Measurements from ENCODE around the gene GAB1. TPM values are rescaled to one million over a fixed set of nuclear protein-coding genes. Genes with fewer than 3 reads are reported as not detected.

Gene GAB1
- total RNA-seq, 1 experiment from 2014 or later, result 5.9 TPM

- Mint-ChIP-seq H3K9me3 (ENCODE audit: unreplicated experiment) (no peaks in the 10 kb centered on the region), H3K27me3 (ENCODE audit: insufficient read depth, unreplicated experiment) (no peaks in the 10 kb centered on the region), H3K4me3 (ENCODE audit: unreplicated experiment) (no peak overlapping the region), H3K27ac (ENCODE audit: low read depth, unreplicated experiment) (no peak overlapping the region), H3K36me3 (ENCODE audit: insufficient read depth, unreplicated experiment) (no peaks in the 10 kb centered on the region), H3K4me1 (ENCODE audit: insufficient read depth, unreplicated experiment) (peaks cover 18% of the 10 kb centered on the region)
- peak; percentile 23 for DNase-seq (ENCODE audit: unreplicated experiment)
- no peak for TF ChIP-seq CTCF (IDR thresholded peaks at IDR 0.05; ENCODE audit: unreplicated experiment)
- CTCF ChIA-PET, result interaction anchor here (0.6 to 3.2 kb wide), 4 partner anchors 9 to 26 kb away, joined by 3 to 21 read pairs (median 6); no protein-coding TSS in a partner anchor
- intact Hi-C loops (cut with micrococcal nuclease), result no loop called here
- no TSS peak for BruUV-seq (replicated peaks)
- POLR2A ChIA-PET, result interaction anchor here (0.6 to 3.6 kb wide), 5 partner anchors 8 to 130 kb away, joined by 4 to 16 read pairs (median 4); partner anchors contain the start of gene GAB1
Observed at GRCh38 chr4:143384381-143384994, 47.8 kb downstream of the GAB1 start.

- no peak for TF ChIP-seq CTCF (IDR thresholded peaks at IDR 0.05; ENCODE audit: unreplicated experiment)
- H3K27ac Mint-ChIP-seq (ENCODE audit: low read depth, unreplicated experiment), result no peak overlapping the region
- ChIA-PET POLR2A (no interaction called here), CTCF (interaction anchor here (0.7 to 3.2 kb wide), 2 partner anchors 11 to 1732 kb away, joined by 3 to 21 read pairs; no protein-coding TSS in a partner anchor)
- no TSS peak for BruUV-seq (replicated peaks)
- DNase-seq (ENCODE audit: unreplicated experiment), result no peak
- peaks cover 30% of the 10 kb centered on the region for H3K4me1 Mint-ChIP-seq (ENCODE audit: insufficient read depth, unreplicated experiment)
- H3K27me3 Mint-ChIP-seq (ENCODE audit: insufficient read depth, unreplicated experiment), result no peaks in the 10 kb centered on the region
- intact Hi-C loops (cut with micrococcal nuclease), result no loop called here
- H3K9me3 Mint-ChIP-seq (ENCODE audit: unreplicated experiment), result no peaks in the 10 kb centered on the region
- H3K36me3 Mint-ChIP-seq (ENCODE audit: insufficient read depth, unreplicated experiment), result no peaks in the 10 kb centered on the region
- H3K4me3 Mint-ChIP-seq (ENCODE audit: unreplicated experiment), result no peak overlapping the region
Observed at GRCh38 chr4:143386812-143387211, 50.1 kb downstream of the GAB1 start.

GRCh38 chr4:143389579-143390195 lies 53.0 kb downstream of the GAB1 start:
- peak; percentile 60 for DNase-seq (ENCODE audit: unreplicated experiment)
- intact Hi-C loops (cut with micrococcal nuclease), result no loop called here
- Mint-ChIP-seq H3K36me3 (ENCODE audit: insufficient read depth, unreplicated experiment) (peaks cover 4% of the 10 kb centered on the region), H3K9me3 (ENCODE audit: unreplicated experiment) (no peaks in the 10 kb centered on the region), H3K27ac (ENCODE audit: low read depth, unreplicated experiment) (peak overlapping the region; percentile 69), H3K4me1 (ENCODE audit: insufficient read depth, unreplicated experiment) (peaks cover 25% of the 10 kb centered on the region), H3K4me3 (ENCODE audit: unreplicated experiment) (peak overlapping the region; percentile 5), H3K27me3 (ENCODE audit: insufficient read depth, unreplicated experiment) (no peaks in the 10 kb centered on the region)
- ChIA-PET POLR2A (interaction anchor here (0.9 to 2.2 kb wide), 10 partner anchors 10 to 179 kb away, joined by 3 to 14 read pairs (median 4); partner anchors contain the start of genes GAB1 and SMARCA5), CTCF (interaction anchor here (0.6 to 2.6 kb wide), 10 partner anchors 9 to 297 kb away, joined by 3 to 19 read pairs (median 4); partner anchors contain the start of gene GAB1)
- no TSS peak for BruUV-seq (replicated peaks)
- TF ChIP-seq CTCF (IDR thresholded peaks at IDR 0.05; ENCODE audit: unreplicated experiment), result no peak

GRCh38 chr4:143390764-143391163 lies 54.1 kb downstream of the GAB1 start:
- no peak overlapping the region for H3K27ac Mint-ChIP-seq (ENCODE audit: low read depth, unreplicated experiment)
- peaks cover 4% of the 10 kb centered on the region for H3K36me3 Mint-ChIP-seq (ENCODE audit: insufficient read depth, unreplicated experiment)
- no peak overlapping the region for H3K4me3 Mint-ChIP-seq (ENCODE audit: unreplicated experiment)
- no peak for DNase-seq (ENCODE audit: unreplicated experiment)
- BruUV-seq (replicated peaks), result no TSS peak
- no peaks in the 10 kb centered on the region for H3K9me3 Mint-ChIP-seq (ENCODE audit: unreplicated experiment)
- POLR2A ChIA-PET, result interaction anchor here (0.6 to 1.6 kb wide), 5 partner anchors 9 to 53 kb away, joined by 3 to 12 read pairs (median 3); no protein-coding TSS in a partner anchor
- intact Hi-C loops (cut with micrococcal nuclease), result no loop called here
- TF ChIP-seq CTCF (IDR thresholded peaks at IDR 0.05; ENCODE audit: unreplicated experiment), result no peak
- H3K27me3 Mint-ChIP-seq (ENCODE audit: insufficient read depth, unreplicated experiment), result no peaks in the 10 kb centered on the region
- peaks cover 25% of the 10 kb centered on the region for H3K4me1 Mint-ChIP-seq (ENCODE audit: insufficient read depth, unreplicated experiment)
- CTCF ChIA-PET, result interaction anchor here (0.7 to 2.6 kb wide), 4 partner anchors 8 to 275 kb away, joined by 3 to 19 read pairs (median 4); no protein-coding TSS in a partner anchor

Measured in MCF 10A (cell line).